Measurements from ENCODE around the gene LRRK1. TPM values are rescaled to one million over a fixed set of nuclear protein-coding genes. Genes with fewer than 3 reads are reported as not detected.

Gene LRRK1
- total RNA-seq, 1 donor = 20.2 TPM

DNA sequence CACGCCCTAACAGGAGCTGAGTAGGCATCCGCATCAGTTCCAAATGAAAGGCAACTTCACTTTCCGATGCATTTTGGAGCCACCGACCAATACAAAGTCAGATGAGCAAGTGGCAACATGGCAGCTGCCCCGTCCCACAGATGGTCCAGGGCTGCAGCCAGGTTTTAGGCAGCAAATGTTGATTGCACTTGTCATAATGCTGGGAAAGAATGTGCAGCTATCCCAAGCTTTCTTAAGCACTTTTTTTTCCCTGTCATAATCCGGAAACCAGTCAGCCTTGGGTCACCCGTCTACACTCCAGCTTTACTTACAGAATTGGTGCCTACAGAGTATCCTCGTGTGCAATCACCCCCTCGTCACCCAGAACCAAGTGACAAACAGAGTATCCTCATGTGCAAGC is 185.0 kb downstream of the LRRK1 start:
- DNase-seq (ENCODE audit: low read depth in 2 of 3, low spot score in 2 of 3) = no peak

DNA sequence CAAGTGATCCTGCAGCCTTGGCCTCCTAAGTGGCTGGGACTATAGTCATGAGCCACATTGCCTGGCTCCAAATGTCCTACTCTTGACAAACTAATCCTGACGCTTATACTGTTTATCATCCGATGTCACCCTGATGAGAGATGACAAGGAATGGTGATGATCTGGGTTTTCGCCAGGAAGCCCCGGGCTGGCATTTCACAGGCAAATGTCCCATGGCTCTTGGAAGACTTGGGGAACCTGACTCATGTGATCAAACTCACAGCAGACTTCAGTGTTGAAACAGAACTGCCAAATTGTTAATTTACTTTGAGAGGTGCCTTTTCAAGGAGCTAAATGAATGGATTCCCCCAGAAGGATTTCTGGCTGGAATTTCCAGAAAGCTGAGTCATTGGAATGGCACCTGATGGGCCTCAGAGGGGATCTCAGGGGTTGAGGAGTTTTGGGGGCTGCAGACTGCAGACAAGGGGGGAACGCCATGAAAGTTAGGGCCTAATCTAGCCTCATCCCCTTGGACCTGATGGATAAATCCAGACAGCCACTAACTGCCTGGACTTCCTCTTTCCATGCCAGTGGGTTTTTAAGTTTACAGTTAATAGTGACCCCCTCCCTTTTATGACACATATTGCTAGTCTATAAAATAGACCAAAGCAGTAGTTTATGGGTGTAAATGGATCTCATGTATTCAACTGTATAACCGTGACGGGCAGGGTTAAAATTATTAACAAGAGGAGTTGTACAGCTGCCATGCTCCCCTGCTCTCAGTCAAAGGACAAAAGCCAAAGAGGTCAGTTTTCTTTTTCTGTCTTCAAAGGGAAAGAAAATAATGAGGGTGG is 186.1 kb downstream of the LRRK1 start:
- no peak for DNase-seq (ENCODE audit: low read depth in 2 of 3, low spot score in 2 of 3)

DNA sequence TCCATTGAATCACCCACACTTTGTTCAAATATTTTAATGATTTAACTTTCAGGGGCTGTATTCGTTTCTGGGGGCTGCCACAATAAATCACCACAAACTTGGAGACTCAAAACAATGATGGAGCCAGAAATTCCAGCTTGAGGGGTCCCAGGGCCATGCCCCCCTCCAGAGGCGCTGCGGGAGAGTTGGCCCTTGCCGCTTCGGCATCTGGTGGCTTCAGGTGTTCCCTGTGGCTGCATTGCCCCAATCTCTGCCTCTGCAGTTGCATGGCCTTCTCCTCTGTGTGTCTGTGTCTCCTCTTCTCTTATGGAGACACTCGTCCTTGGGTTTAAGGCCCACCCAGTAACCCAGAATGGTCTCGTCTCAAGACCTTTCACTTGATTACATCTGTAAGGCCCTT is 187.9 kb downstream of the LRRK1 start:
- DNase-seq (ENCODE audit: low read depth in 2 of 3, low spot score in 2 of 3) = no peak

DNA sequence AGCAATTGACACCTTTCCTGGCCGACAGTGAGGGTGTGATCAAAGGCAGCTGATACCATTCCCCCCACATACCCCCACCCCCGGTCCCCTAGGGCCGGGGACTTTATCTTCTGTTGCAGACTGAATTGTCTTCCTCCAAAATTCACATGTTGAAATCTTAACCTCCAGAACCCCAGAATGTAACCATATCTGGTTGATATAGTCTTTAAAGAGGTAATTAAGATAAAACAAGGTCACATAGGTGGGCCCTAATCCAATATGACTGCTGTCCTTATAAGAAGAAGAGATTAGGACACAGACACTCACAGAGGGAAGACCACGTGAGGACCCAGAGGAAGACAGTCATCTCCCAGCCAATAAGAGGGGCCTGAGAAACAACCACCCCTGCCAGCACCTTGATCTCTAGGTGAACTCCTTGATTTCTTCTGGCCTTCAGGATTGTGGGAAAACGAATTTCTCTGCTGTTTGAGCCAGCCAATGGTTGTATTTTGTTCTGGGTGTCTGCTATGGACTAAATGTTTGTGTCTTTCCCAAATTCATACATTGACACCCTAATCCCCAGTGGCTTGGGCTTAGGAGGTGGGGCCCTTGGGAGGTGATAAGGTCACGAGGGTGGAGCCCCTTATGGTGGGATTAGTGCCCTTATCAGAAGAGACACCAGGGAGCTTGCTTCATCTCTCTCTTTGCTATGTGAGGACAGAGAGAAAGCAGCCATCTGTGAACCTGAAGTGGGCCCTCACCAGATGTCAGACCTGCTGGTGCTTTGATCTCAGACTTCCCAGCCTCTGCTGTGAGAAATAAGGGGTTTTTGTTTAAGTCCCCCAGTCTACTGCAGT is 188.7 kb downstream of the LRRK1 start:
- DNase-seq (ENCODE audit: low read depth in 2 of 3, low spot score in 2 of 3) = no peak

DNA sequence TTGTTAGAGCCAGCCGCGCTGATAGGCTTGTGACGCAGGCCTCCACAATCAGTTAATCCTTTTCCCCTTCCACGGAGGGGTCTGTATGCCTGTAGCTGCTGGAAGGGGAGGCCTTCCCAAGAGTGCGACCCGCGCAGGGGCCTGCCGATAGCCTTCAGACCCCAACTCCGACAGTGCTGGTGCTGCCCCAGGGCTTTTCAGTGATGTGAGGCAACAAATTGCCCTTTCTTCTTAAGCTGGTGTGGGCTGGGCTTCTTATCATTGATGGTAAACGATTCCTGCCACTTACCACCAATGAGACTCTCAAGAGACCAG is 189.3 kb downstream of the LRRK1 start:
- DNase-seq (ENCODE audit: low read depth in 2 of 3, low spot score in 2 of 3) = no peak

DNA sequence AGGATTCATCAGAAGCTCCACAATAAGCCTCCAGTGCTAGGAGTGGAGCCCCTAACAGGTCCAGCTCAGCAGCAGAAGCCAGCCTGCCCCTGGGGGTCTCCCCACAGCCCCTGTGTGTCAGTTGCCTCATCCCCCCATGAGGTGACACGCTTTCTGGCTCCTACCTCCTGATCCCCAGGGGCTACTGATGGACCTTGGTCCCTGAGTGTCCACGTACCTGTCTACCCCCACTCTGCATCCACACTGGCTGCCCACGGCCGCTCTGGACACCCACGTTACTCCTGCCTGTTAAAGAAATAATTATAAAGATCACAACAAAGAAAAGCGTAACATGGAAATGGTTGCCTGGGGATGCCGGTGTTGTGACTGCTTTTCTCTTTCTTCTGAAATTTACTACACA is 189.6 kb downstream of the LRRK1 start:
- DNase-seq (ENCODE audit: low read depth in 2 of 3, low spot score in 2 of 3) = no peak

DNA sequence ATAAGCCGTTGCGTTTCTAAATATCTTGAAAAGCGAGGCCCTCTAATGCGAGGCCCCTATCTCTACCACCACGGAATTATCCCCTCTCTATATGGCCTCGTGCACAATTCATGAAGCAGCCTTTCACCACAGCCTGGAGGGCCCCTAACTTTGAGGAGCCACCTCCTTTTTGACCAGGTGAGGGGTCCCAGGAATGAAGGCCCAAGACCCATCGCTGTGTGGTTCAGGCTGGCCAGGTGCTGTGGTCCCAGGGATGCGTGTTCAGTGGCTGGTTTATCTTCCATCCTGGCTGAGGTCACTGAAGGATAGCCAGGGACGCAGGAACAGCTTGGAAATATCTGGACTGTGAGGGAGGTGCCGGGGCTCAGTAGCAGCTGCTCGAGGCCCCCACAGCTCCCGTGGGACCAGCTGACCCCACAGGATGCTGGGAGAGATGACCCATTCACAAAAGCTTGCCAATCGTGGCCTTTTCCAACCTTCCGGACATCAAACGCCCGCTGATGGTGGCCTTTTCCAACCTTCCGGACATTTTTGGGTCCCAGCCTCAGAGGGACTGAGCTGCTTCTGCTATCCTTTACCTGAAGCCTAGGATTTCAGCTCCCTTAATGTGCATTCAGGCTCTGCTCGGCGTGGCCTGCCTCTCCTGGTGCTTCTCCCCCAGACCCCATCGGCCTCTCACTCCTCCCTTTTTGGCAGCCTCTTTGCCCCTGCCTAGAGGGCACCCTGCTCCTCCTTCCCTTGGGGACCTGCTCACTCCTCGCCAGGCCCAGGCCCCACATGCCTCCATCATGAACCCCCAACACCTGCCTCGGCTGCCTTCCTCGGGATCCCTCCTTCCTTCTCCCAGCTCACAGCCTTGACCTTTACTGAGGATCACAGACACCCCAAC is 191.8 kb downstream of the LRRK1 start:
- DNase-seq (ENCODE audit: low read depth in 2 of 3, low spot score in 2 of 3) = no peak

DNA sequence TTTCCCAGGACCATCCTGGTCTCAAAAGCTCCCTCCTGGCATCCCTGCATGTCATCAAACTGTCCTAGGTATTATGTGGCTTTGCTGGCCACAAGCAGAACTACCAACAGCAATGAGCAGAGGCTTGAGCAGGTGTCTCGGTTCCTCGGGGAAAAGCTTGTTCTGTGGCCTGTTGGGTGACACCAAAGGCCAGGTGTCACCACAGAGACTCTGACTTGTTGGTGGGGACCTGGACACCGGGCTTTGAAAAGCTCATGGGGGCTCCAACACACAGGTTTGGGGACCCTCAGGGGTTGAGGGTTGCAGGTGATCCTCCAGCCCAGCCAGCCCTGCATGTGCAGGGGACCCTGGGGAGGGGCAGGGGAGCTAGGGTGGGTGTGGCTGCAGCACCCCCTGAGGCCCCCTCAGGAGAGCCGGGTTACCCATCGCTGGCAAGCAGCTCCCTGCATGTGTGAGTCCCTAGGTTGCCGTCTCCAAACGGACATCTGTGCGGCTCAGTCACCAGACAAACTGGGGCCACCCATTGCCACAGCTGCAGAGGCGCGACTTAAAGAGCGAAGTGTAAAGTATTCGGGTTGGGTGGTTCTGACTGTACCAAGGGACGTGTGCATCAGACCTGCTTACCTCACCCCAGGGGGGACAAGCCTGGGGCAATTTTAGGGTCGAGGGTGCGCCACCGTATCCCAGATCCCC is 192.6 kb downstream of the LRRK1 start:
- no peak for DNase-seq (ENCODE audit: low read depth in 2 of 3, low spot score in 2 of 3)

DNA sequence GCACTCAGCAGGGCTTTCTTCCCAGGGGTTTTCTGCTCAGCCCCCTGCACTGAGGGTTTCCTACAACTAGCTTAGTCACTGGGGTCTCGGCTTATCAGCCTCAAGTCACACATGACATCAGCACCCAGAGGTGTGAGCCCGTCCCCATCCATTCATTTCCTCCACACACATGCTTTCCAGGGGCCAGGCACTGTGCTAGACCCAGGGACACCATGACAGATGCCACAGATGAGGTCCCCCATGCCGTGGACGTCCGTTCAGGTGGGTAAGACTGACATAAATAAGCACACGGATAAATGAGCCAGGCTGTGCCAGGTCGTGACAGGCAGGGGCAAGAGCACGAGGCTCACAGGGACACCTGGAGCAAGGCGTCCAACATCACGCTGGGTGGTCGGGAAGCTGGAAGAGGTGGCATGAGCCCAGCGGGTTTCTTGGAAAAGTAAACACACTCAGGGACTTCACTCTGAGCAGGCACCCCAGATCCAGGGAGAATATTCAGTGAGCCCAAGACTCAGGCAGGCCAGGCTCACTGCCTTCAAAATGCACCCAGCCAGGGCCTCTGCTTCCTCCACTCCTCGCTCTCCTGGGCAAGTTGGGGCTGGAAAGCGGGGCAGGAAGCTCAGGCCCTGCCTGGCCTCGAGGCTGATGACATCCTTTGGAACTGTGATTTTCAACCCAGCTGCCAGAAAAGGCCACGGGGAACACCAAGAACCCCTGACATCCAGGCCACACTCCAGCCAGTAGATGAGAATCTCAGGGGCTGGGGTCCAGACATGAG is 193.4 kb downstream of the LRRK1 start:
- no peak for DNase-seq (ENCODE audit: low read depth in 2 of 3, low spot score in 2 of 3)

DNA sequence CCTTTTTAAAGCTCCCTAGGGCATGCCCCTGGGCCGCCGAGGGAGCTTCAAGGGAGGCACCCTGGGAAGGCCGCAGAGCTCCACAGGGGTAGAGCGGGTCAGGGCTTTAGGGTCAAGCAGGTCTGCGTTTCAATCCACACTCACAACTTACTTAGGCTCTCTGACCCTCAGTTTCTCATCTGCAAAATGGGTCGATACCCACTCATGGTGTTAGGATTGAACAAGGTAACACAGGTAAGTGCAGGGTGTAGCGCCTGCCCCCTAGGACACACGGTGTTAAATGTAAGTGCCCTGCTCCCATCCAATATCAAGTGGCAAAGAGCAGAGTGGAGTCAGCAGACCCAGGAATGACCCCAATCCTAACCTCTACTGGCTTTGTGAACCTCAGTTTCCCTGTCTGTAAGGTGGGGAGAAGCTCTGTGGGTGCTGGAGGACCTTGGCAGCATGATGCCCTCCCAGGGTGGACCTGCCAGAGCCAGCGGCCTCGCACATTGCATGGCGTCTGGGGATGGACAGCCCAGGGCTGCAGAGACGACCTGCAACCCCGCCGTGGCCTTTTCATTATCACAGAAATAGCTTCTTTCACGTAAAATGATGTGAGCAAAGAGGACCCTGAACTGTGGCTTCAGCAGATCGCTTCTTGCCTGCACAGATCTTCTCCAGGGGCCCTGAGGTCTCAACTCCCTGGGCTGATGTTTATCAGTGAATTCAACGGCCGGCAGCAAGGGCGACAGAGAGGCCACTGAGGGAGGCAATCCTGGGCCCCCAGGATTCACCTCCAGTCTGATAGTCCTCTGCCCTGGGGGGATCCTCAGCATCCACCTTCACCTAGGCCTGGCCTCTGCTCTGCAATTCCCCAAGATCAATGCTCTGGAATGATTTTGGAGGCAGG is 194.2 kb downstream of the LRRK1 start:
- DNase-seq (ENCODE audit: low read depth in 2 of 3, low spot score in 2 of 3) = no peak

DNA sequence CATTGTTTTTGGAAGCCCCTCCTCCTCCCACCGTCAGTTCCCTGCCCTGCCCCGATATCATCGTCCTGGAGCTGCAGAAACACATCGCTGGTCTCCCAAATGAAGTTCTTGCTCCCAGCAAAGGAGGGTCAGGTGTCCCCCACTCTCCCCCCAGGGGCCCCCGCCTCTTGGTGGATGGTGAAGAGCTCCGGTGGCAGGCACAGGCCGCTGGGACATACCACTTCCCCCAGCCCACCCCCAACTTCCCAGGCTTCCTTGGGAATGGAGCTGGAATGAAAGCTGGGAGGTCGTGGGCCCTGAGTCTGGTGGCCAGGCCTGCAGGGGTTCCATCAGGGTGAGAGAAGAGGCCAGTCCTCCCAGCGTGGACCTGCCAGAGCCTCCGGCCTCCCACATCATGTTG is 195.0 kb downstream of the LRRK1 start:
- DNase-seq (ENCODE audit: low read depth in 2 of 3, low spot score in 2 of 3) = no peak

DNA sequence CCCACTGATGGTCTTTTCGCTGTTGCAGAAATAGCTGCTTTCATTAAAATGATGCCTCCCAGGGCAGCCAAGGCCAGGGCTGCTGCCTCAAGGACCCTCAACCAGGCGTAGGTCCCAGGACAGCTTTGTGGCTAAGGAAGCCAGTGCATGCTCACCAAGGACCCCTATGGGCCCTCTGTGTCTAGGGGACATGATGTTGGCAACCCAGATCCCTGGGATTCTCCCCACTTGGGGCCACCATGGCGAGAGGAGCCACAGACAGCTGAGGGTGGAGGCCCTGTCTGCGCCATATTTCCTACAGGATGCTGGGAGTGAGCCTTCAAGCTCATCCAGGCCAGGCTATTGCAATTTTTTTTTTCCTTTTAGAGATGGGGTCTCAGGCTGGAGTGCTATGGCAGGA is 195.5 kb downstream of the LRRK1 start:
- no peak for DNase-seq (ENCODE audit: low read depth in 2 of 3, low spot score in 2 of 3)

DNA sequence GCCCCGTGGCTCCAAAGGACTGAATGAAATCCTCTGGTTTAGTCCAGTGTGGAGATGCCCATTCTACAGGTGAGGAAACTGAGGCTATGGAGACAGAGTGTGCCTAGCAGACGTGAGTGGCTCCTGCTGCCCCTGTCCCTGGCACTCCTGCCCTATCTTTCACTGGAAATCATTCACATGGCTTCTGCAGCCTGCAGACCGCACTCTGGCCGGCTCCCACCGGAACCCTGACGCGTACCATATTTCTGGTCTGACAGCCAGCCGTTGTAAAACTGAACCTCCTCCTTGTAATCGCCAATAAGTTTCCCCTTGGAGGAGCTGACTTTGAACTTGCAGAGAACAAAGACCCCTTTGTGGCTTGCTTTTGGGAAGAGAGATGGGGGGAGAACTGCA is 196.2 kb downstream of the LRRK1 start:
- no peak for DNase-seq (ENCODE audit: low read depth in 2 of 3, low spot score in 2 of 3)

DNA sequence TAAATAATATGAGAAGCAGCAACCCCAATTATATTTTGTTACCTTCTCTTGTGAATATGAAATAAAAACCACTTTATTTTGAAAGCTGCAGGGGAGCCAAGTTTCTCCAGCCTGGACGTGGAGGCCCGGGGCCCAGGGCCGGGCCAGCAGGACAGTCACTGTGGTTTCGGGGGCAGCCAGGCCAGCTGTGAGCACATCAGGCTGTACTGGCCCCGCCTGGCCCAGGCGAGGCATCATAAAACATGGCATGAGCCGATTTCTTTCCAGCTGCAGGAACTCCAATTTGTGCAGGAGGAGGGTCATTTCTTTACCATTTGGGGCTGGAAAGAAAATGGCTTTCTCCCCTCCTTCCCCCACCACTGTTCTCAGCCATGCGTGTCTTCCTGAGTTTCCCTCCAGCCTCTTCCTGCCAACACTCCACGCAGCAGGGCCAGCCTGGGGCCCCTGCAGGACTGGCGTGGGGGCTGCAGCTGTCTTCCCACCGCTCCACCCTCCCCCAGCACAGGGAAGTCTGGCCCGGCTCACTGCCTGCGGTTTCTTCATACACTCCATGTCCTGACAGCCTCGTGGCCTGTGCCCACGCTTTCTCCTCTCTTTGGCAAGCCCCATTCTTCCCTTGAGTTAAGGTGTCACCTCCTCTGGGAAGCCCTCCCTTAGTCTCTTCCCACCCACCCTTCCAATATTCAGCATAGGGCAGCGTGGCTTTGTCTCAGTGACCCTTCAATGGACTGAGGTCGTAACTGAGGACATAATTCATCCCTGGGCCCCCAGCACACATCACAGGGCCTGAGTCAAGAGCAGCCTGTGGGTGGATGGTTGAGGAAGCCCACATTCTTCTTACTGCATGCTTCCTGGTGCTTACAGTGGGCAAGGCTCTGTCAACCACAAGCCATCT is 196.9 kb downstream of the LRRK1 start:
- peak in 1 of 3 donors; percentile 39 for DNase-seq (ENCODE audit: low read depth in 2 of 3, low spot score in 2 of 3)

DNA sequence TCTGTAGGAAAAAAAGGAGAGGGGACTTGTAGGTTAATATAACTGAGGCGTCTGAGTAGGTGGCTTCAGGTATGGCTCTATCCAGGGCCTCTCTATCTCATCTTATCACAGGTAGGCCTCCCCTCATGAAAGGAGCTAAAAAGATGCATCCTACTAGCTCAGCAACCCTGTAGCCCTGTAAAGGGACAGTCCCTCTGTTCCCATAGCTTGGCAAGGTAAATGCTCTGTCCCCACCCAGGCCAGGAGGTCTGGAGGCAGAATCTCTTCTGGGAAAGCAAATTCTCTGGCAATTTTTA is 197.5 kb downstream of the LRRK1 start:
- DNase-seq (ENCODE audit: low read depth in 2 of 3, low spot score in 2 of 3) = no peak

DNA sequence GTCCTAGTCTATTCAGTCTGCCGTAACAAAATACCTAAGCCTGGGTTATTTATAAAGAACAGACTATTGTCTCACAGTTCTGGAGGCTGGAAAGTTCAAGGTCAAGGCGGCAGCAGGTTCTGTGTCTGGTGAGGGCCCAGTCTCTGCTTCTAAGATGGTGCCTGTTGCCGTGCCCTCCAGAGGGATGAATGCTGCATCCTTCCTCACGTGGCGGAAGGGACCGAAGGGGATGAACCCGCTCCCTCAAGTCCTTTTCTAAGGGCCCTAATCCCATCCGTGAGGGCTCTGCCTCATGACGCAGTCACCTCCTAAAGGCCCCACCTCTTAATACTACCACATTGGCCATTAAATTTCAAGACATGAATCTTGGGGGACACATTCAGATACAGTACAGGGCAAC is 199.0 kb downstream of the LRRK1 start:
- no peak for DNase-seq (ENCODE audit: low read depth in 2 of 3, low spot score in 2 of 3)

DNA sequence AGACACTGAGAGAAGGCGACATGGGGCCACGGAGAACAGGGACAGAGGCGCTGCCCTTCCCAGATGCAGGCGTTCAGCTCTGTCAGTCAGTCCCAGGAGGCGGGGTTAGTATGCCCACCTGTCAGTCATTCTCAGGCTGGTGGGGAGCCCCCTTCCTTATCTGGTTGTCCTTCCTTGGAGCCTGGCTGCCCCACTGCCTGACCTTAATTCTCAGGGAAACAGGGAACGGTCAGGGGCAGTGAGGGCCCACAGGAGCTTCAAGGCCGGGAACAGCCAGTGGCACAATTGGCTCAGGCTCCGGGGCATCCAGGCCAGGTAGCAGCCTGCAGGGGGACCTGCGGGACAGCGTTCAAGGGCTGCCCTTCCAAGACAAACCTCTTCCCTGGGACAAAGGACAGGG is 199.5 kb downstream of the LRRK1 start:
- no peak for DNase-seq (ENCODE audit: low read depth in 2 of 3, low spot score in 2 of 3)

DNA sequence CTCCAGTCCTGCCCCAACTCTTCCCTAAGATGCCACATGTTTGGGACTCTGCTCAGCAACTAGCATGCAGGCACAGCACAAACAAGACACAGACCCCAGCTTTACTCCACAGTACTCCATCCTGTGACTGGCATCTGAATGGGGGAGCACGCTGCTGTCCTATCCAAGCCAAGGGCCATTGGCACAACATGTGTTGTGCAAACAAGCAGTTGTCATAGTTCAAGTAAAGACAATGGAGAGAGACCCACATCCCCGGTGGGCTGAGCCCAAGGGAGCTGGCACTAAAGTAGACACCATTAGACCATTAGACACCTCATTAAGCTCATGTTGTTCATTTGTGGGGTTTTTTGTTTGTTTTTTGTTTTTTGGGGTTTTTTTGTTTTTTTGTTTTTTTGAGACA is 200.0 kb downstream of the LRRK1 start:
- no peak for DNase-seq (ENCODE audit: low read depth in 2 of 3, low spot score in 2 of 3)

All from hematopoietic multipotent progenitor cell (in vitro differentiated cells).